Activated CD8-positive, alpha-beta T cell treated with anti-CD3 and anti-CD28 coated beads for 36 hours (primary cell): ENCODE data around the gene ADGRF3. TPM values are rescaled to one million over a fixed set of nuclear protein-coding genes. Genes with fewer than 3 reads are reported as not detected.
"Not testable (repeated sequence)": the region's sequence is repeated elsewhere in the genome, so short reads cannot be mapped to it uniquely, and the experiment has no call there.

Experiments
- ATAC-seq: fragments of 200-7000 bp; cut with Tn5 transposase; one replicate; pipeline ENCODE4 v1.10.0; 2021; ENCODE audit warnings: mild to moderate bottlenecking, moderate library complexity
- CTCF ChIA-PET: fragments of 350-600 bp; sonication (Branson Sonifier 250); formaldehyde crosslinking; loops from one replicate; lab custom pipeline; 2021; ENCODE audit warnings: antibody characterized with exemption; lab: Charles Lee
- POLR2A ChIA-PET: fragments of 350-600 bp; sonication (Branson Sonifier 250); formaldehyde crosslinking; loops from one replicate; lab custom pipeline; 2021; ENCODE audit warnings: antibody characterized with exemption; lab: Charles Lee
- DNase-seq: peaks from one replicate; pipeline ENCODE4 v3.0.0-alpha.2; 2020
- H3K27ac Mint-ChIP-seq: one replicate; pipeline ENCODE4 v1.8.0; 2021; ENCODE audit warnings: mild to moderate bottlenecking, mixed read lengths
- H3K27me3 Mint-ChIP-seq: one replicate; pipeline ENCODE4 v1.8.0; 2021; ENCODE audit warnings: mixed read lengths
- H3K36me3 Mint-ChIP-seq: one replicate; pipeline ENCODE4 v1.8.0; 2021; ENCODE audit warnings: low read depth, mixed read lengths
- H3K4me1 Mint-ChIP-seq: one replicate; pipeline ENCODE4 v1.8.0; 2021; ENCODE audit warnings: low read depth, mixed read lengths
- H3K4me3 Mint-ChIP-seq: one replicate; pipeline ENCODE4 v1.8.0; 2021; ENCODE audit warnings: mild to moderate bottlenecking, moderate library complexity, mixed read lengths
- H3K9me3 Mint-ChIP-seq: one replicate; pipeline ENCODE4 v1.8.0; 2021; ENCODE audit warnings: mixed read lengths
- intact Hi-C: fragments of 100-400 bp; cut with micrococcal nuclease; formaldehyde crosslinking; loops from one replicate; pipeline ENCODE4 v1.10.0; 2022
- total RNA-seq, 2 experiments: library from RNA; stranded (reverse); gene quantifications; one replicate each; pipeline ENCODE4 v1.2.3, GENCODE V29; 2021
- TF ChIP-seq, protein P1 (sequence below): fragments of 200-600 bp; IDR thresholded peaks from one replicate; pipeline ENCODE4 v1.8.0; 2022; ENCODE audit warnings: antibody characterized with exemption, mild to moderate bottlenecking

ADGRF3 gene
- total RNA-seq, 2 experiments from 2014 or later: 4.8 to 5.7 TPM

GRCh38 chr2:26356771-26357170 lies 10.2 kb upstream of the ADGRF3 start:
- no peak overlapping the region for H3K4me3 Mint-ChIP-seq
- no peak overlapping the region for H3K27ac Mint-ChIP-seq
- H3K27me3 Mint-ChIP-seq: no peaks in the 10 kb centered on the region
- peaks cover 32% of the 10 kb centered on the region for H3K36me3 Mint-ChIP-seq
- no peak for ATAC-seq
- H3K9me3 Mint-ChIP-seq: no peaks in the 10 kb centered on the region
- intact Hi-C loops: no loop called here
- peaks cover 69% of the 10 kb centered on the region for H3K4me1 Mint-ChIP-seq
- CTCF ChIA-PET: interaction anchor here (0.7 to 1.4 kb wide), 3 partner anchors 77 to 389 kb away, joined by 3 read pairs; no protein-coding TSS in a partner anchor
- POLR2A ChIA-PET: interaction anchor here (1.0 to 1.8 kb wide), 4 partner anchors 8 to 12 kb away, joined by 3 to 8 read pairs (median 6); partner anchors contain the start of genes ADGRF3 and SELENOI
- TF ChIP-seq, protein P1, sequence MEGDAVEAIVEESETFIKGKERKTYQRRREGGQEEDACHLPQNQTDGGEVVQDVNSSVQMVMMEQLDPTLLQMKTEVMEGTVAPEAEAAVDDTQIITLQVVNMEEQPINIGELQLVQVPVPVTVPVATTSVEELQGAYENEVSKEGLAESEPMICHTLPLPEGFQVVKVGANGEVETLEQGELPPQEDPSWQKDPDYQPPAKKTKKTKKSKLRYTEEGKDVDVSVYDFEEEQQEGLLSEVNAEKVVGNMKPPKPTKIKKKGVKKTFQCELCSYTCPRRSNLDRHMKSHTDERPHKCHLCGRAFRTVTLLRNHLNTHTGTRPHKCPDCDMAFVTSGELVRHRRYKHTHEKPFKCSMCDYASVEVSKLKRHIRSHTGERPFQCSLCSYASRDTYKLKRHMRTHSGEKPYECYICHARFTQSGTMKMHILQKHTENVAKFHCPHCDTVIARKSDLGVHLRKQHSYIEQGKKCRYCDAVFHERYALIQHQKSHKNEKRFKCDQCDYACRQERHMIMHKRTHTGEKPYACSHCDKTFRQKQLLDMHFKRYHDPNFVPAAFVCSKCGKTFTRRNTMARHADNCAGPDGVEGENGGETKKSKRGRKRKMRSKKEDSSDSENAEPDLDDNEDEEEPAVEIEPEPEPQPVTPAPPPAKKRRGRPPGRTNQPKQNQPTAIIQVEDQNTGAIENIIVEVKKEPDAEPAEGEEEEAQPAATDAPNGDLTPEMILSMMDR: no peak
- DNase-seq: no peak

DNA sequence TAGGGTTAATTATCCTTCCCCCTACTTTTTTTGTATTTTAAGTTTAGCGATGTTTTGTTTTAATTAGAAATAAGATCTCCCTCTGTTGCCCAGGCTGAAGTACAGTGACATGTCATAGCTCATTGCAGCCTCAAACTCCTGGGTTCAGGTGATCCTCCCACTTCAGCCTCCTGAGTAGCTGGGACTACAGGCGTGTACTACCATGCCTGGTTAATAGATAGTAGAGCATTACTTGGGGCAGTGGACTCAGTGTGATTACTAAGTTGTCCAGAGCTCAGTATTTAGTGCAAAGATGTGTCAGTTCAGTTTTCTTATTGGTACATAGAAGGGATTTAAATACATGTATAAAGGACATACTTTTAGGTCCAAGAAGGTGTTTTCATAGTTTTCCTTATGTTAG lies 9.5 kb upstream of the ADGRF3 start:
- TF ChIP-seq, protein P1: no peak
- Mint-ChIP-seq H3K4me1 (peaks cover 72% of the 10 kb centered on the region), H3K36me3 (peaks cover 35% of the 10 kb centered on the region), H3K27ac (no peak overlapping the region), H3K27me3 (no peaks in the 10 kb centered on the region), H3K9me3 (no peaks in the 10 kb centered on the region), H3K4me3 (no peak overlapping the region)
- CTCF ChIA-PET: interaction anchor here (1.0 kb wide), 1 partner anchor 77 kb away, joined by 3 read pairs; no protein-coding TSS in a partner anchor
- DNase-seq (no peak), ATAC-seq (no peak)
- intact Hi-C loops: no loop called here
- POLR2A ChIA-PET: interaction anchor here (1.5 to 1.8 kb wide), 2 partner anchors 9 to 11 kb away, joined by 7 to 8 read pairs; partner anchors contain the start of genes ADGRF3 and SELENOI

DNA sequence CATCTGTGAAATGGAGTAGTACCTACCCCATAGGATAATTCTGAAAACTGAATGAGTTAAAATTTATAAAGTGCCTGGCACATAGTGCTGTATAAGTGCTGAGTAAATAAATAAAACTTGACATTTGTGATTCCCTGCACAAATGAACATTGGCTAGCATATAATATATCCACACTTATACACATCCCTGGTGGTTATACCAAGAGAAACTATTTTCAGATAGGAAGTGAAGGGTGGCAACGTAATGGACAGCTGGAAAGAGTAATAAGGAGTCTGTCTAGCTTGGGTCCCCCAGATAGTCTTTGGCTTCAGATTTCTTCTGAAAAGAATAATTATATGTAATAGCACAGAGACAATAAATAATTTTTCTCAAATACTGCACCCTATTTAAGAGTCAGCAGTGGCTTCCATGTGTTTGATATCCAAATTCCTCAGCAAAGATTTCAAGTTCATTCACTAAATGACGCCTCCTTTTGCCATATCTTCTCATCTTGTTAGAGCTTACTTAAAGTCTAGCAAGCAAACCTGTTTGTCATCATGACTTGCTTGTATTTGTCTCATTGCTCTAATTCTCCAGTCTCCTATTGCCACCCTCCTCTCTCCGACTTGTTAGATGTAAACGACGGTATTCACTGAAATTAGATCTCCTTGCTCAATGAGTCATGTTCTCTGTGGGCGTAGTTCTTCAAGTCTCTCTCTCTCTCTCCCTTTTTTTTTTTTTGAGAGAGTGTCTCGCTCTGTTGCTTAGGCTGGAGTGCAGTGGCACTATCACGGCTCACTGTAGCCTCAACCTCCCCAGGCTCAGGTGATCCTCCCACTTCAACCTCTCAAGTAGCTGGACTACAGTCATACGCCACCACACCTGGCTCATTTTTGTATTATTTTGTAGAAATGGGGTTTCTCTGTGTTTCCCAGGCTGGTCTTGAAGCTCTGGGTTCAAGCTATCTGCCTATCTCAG lies 8.7 kb upstream of the ADGRF3 start:
- ChIA-PET CTCF (no interaction called here), POLR2A (no interaction called here)
- Mint-ChIP-seq H3K27ac (no peak overlapping the region), H3K36me3 (peaks cover 35% of the 10 kb centered on the region), H3K4me1 (peaks cover 71% of the 10 kb centered on the region), H3K27me3 (no peaks in the 10 kb centered on the region), H3K9me3 (no peaks in the 10 kb centered on the region), H3K4me3 (no peak overlapping the region)
- intact Hi-C loops: no loop called here
- ATAC-seq (peak; percentile 47), DNase-seq (no peak)
- TF ChIP-seq, protein P1: no peak

DNA sequence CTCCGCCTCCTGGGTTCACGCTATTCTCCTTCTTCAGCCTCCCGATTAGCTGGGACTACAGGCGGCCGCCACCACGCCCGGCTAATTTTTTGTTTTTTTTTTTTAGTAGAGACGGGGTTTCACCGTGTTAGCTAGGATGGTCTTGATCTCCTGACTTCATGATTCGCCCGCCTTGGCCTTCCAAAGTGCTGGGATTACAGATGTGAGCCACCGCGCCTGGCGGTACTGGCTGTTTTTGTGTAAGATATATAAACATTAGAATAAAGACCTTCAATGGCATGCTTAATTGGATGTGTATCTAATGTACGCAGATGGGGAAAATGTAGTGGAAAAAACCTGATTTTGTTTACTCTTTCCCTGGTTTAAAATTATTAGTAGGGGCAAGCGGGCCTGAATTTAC lies 7.9 kb upstream of the ADGRF3 start:
- H3K27ac Mint-ChIP-seq, H3K27me3 Mint-ChIP-seq, H3K4me3 Mint-ChIP-seq, DNase-seq, intact Hi-C loops, ATAC-seq, H3K9me3 Mint-ChIP-seq, CTCF ChIA-PET: not testable (repeated sequence)
- peaks cover 69% of the 10 kb centered on the region for H3K4me1 Mint-ChIP-seq
- POLR2A ChIA-PET: interaction anchor here (0.6 kb wide), 1 partner anchor 43 kb away, joined by 4 read pairs; no protein-coding TSS in a partner anchor
- H3K36me3 Mint-ChIP-seq: peaks cover 36% of the 10 kb centered on the region

DNA sequence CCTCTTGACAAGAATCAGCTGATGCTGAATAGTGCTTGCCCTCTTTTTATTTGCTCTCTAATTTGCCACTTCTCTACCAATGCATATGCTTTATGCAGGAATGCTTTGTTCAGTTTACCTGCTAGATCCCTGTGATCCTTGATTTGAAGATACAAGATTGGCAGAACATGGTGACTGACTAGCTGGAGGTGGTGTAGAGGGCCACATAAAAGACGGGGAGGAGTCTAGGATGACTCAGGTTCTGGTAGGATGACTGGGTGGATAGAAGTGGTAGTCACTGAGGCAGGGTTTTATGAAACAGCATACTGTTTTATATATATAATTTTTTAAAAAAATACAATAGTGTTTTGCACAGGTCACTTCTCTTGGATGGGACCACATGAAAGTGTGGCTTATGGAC lies 6.3 kb upstream of the ADGRF3 start:
- no peaks in the 10 kb centered on the region for H3K9me3 Mint-ChIP-seq
- H3K4me1 Mint-ChIP-seq: peaks cover 65% of the 10 kb centered on the region
- intact Hi-C loops: no loop called here
- H3K4me3 Mint-ChIP-seq: no peak overlapping the region
- no peaks in the 10 kb centered on the region for H3K27me3 Mint-ChIP-seq
- POLR2A ChIA-PET: interaction anchor here (0.6 kb wide), 1 partner anchor 56 kb away, joined by 3 read pairs; no protein-coding TSS in a partner anchor
- CTCF ChIA-PET: no interaction called here
- TF ChIP-seq, protein P1: no peak
- ATAC-seq (peak; percentile 96), DNase-seq (peak; percentile 58)
- no peak overlapping the region for H3K27ac Mint-ChIP-seq
- H3K36me3 Mint-ChIP-seq: peaks cover 41% of the 10 kb centered on the region
